H9 (cell line): ENCODE results near the gene CCDC60. TPM values are rescaled to one million over a fixed set of nuclear protein-coding genes. Genes with fewer than 3 reads are reported as not detected.

Experiments
- DNase-seq: peaks from one replicate; pipeline ENCODE4 v3.0.0-alpha.2; 2017
- H2AFZ ChIP-seq: one replicate; pipeline ENCODE4 v1.6.1; 2013; ENCODE audit warnings: mild to moderate bottlenecking, low read length, control low read depth, moderate library complexity
- H2AK5ac ChIP-seq: 2 replicates; pipeline ENCODE4 v1.6.1; 2013; ENCODE audit warnings: low read length, control low read depth, mixed read lengths; ENCODE audit not compliant: insufficient read length
- H2BK120ac ChIP-seq: one replicate; pipeline ENCODE4 v1.6.1; 2013; ENCODE audit warnings: low read depth, mild to moderate bottlenecking, low read length, control low read depth, inconsistent platforms; ENCODE audit not compliant: poor library complexity, severe bottlenecking
- H2BK12ac ChIP-seq: 2 replicates; pipeline ENCODE4 v1.6.1; 2013; ENCODE audit warnings: low read length, control low read depth, mixed read lengths, low read depth; ENCODE audit not compliant: insufficient read length
- H2BK15ac ChIP-seq: 2 replicates; pipeline ENCODE4 v1.6.1; 2013; ENCODE audit warnings: low read depth, low read length, control low read depth
- H2BK20ac ChIP-seq: one replicate; pipeline ENCODE4 v1.6.1; 2013; ENCODE audit warnings: low read depth, mild to moderate bottlenecking, low read length, control low read depth, inconsistent platforms; ENCODE audit not compliant: poor library complexity, severe bottlenecking
- H2BK5ac ChIP-seq: 2 replicates; pipeline ENCODE4 v1.6.1; 2013; ENCODE audit warnings: low read length, control low read depth, mixed read lengths; ENCODE audit not compliant: insufficient read length
- H3K14ac ChIP-seq: 2 replicates; pipeline ENCODE4 v1.6.1; 2013; ENCODE audit warnings: low read length, control low read depth; ENCODE audit not compliant: insufficient read depth
- H3K18ac ChIP-seq: 2 replicates; pipeline ENCODE4 v1.6.1; 2013; ENCODE audit warnings: low read depth, mild to moderate bottlenecking, mixed read lengths, low read length, control low read depth; ENCODE audit not compliant: insufficient read length
- H3K23ac ChIP-seq: 2 replicates; pipeline ENCODE4 v1.6.1; 2013; ENCODE audit warnings: low read length, control low read depth, mixed read lengths, low read depth; ENCODE audit not compliant: insufficient read length
- H3K23me2 ChIP-seq: 2 replicates; pipeline ENCODE4 v1.6.1; 2013; ENCODE audit warnings: low read depth, mild to moderate bottlenecking, mixed read lengths, low read length, control low read depth; ENCODE audit not compliant: insufficient read length, poor library complexity, severe bottlenecking
- H3K27ac ChIP-seq: 2 replicates; pipeline ENCODE4 v1.5.1; 2013; ENCODE audit warnings: low read length, control low read depth, mixed read lengths, low read depth; ENCODE audit not compliant: insufficient read length
- H3K27me3 ChIP-seq: 2 replicates; pipeline ENCODE4 v1.6.1; 2013; ENCODE audit warnings: low read length, control low read depth, inconsistent platforms; ENCODE audit not compliant: insufficient read depth
- H3K4ac ChIP-seq: 2 replicates; pipeline ENCODE4 v1.6.1; 2013; ENCODE audit warnings: low read depth, mild to moderate bottlenecking, control low read depth, inconsistent platforms, low read length, moderate library complexity
- H3K4me1 ChIP-seq: 2 replicates; pipeline ENCODE4 v1.6.1; 2013; ENCODE audit warnings: low read length, control low read depth, inconsistent platforms; ENCODE audit not compliant: insufficient read depth
- H3K4me2 ChIP-seq: 2 replicates; pipeline ENCODE4 v1.6.1; 2013; ENCODE audit warnings: low read length, control low read depth, mixed read lengths; ENCODE audit not compliant: insufficient read length, insufficient read depth
- H3K56ac ChIP-seq: 2 replicates; pipeline ENCODE4 v1.6.1; 2013; ENCODE audit warnings: low read depth, mild to moderate bottlenecking, mixed read lengths, low read length, control low read depth; ENCODE audit not compliant: insufficient read length
- H3K79me1 ChIP-seq: 2 replicates; pipeline ENCODE4 v1.6.1; 2013; ENCODE audit warnings: low read depth, mild to moderate bottlenecking, moderate library complexity, low read length, control low read depth, inconsistent platforms; ENCODE audit not compliant: insufficient read depth, poor library complexity, severe bottlenecking
- H3K79me2 ChIP-seq: 2 replicates; pipeline ENCODE4 v1.6.1; 2013; ENCODE audit warnings: low read length, control low read depth, inconsistent platforms; ENCODE audit not compliant: insufficient read depth
- H3K9ac ChIP-seq: 2 replicates; pipeline ENCODE4 v1.6.1; 2013; ENCODE audit warnings: low read length, control low read depth, mixed read lengths; ENCODE audit not compliant: insufficient read length; ENCODE audit errors: extremely low read depth
- H3K9me3 ChIP-seq: one replicate; pipeline ENCODE4 v1.6.1; 2013; ENCODE audit warnings: low read depth, low read length, inconsistent platforms; ENCODE audit not compliant: control insufficient read depth
- H3T11ph ChIP-seq: one replicate; pipeline ENCODE4 v1.6.1; 2013; ENCODE audit warnings: mild to moderate bottlenecking, low read length, control low read depth, inconsistent platforms
- H4K20me1 ChIP-seq: one replicate; pipeline ENCODE4 v1.6.1; 2013; ENCODE audit not compliant: control insufficient read depth, insufficient read length, insufficient read depth
- H4K5ac ChIP-seq: 2 replicates; pipeline ENCODE4 v1.6.1; 2013; ENCODE audit warnings: low read depth, mild to moderate bottlenecking, mixed read lengths, low read length, control low read depth; ENCODE audit not compliant: insufficient read length
- H4K8ac ChIP-seq: replicated peaks from 2 replicates; pipeline ENCODE4 v1.6.1; 2013; ENCODE audit warnings: low read length, control low read depth, mixed read lengths, low read depth; ENCODE audit not compliant: insufficient read length
- H4K91ac ChIP-seq: 2 replicates; pipeline ENCODE4 v1.6.1; 2013; ENCODE audit warnings: low read depth, mild to moderate bottlenecking, moderate library complexity, mixed read lengths, low read length, control low read depth; ENCODE audit not compliant: insufficient read length
- H3K27ac Mint-ChIP-seq, 3 experiments: 2 replicates in 2 of 3; 3 replicates in 1 of 3; pipeline ENCODE4 v1.8.0; 2020 to 2021; ENCODE audit warnings: mixed read lengths in 3 of 3, mild to moderate bottlenecking in 1 of 3, moderate library complexity in 1 of 3
- H3K27me3 Mint-ChIP-seq: 2 replicates; pipeline ENCODE4 v1.8.0; 2021; ENCODE audit warnings: low read depth, mild to moderate bottlenecking, moderate library complexity, mixed read lengths
- H3K36me3 Mint-ChIP-seq, 3 experiments: 2 replicates in 2 of 3; 3 replicates in 1 of 3; pipeline ENCODE4 v1.8.0; 2020 to 2021; ENCODE audit warnings: low read depth in 3 of 3, mixed read lengths in 3 of 3; ENCODE audit not compliant: insufficient read depth in 1 of 3
- H3K4me1 Mint-ChIP-seq, 2 experiments: 2 replicates each; pipeline ENCODE4 v1.8.0; 2020; ENCODE audit warnings: mixed read lengths in 2 of 2
- H3K4me3 Mint-ChIP-seq, 2 experiments: 2 replicates in 1 of 2; 3 replicates in 1 of 2; pipeline ENCODE4 v1.8.0; 2020 to 2021; ENCODE audit warnings: mild to moderate bottlenecking in 2 of 2, mixed read lengths in 2 of 2, moderate library complexity in 1 of 2
- H3K9me3 Mint-ChIP-seq, 2 experiments: 2 replicates in 1 of 2; 3 replicates in 1 of 2; pipeline ENCODE4 v1.8.0; 2020; ENCODE audit warnings: mild to moderate bottlenecking in 2 of 2, mixed read lengths in 2 of 2, moderate library complexity in 1 of 2
- WGBS: extraction: QIAGEN DNeasy Blood & Tissue Kit; methylation state at CpG from one replicate; pipeline ENCODE4 v1.1.7; 2013; ENCODE audit warnings: missing lambda C conversion rate, low lambda C conversion rate, mixed read lengths; ENCODE audit not compliant: insufficient read length; ENCODE audit errors: extremely low coverage; 5-methylcytosine and 5-hydroxymethylcytosine counted together
- total RNA-seq: library from RNA; stranded (reverse); gene quantifications from 2 replicates; pipeline ENCODE4 v1.2.1, GENCODE V29; 2021
- TF ChIP-seq, protein P1 (sequence below): fragments of 200-600 bp; sonication (generic); conservative IDR thresholded peaks from 3 replicates; pipeline ENCODE4 v1.8.0; 2021; ENCODE audit warnings: antibody characterized with exemption, mild to moderate bottlenecking

CCDC60 gene
- total RNA-seq, 1 experiment from 2014 or later, result 0.44 TPM

DNA sequence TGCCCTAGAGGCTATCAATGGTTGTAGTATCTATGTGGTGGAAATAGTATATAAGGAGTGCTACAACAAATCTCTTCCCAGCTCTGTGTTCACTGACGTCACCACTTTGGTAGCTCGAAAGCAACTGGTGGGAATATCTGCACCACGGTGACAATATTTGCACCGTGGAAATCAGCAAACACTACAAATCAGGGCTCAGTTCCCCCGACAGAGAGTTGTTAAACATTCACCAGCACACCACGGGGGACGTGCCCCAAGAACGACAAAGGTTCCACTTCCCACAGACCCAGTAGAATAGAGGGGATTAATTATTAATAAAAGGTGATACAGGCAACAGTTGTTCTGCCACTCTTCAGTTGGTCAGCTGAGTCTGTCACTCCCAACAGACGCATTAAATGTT lies 98.4 kb downstream of the CCDC60 start:
- H4K91ac ChIP-seq, result no peak overlapping the region
- H3K56ac ChIP-seq, result no peak overlapping the region
- DNase-seq, result no peak
- H2BK5ac ChIP-seq, result no peak overlapping the region
- H2BK120ac ChIP-seq, result no peak overlapping the region
- TF ChIP-seq, protein P1, sequence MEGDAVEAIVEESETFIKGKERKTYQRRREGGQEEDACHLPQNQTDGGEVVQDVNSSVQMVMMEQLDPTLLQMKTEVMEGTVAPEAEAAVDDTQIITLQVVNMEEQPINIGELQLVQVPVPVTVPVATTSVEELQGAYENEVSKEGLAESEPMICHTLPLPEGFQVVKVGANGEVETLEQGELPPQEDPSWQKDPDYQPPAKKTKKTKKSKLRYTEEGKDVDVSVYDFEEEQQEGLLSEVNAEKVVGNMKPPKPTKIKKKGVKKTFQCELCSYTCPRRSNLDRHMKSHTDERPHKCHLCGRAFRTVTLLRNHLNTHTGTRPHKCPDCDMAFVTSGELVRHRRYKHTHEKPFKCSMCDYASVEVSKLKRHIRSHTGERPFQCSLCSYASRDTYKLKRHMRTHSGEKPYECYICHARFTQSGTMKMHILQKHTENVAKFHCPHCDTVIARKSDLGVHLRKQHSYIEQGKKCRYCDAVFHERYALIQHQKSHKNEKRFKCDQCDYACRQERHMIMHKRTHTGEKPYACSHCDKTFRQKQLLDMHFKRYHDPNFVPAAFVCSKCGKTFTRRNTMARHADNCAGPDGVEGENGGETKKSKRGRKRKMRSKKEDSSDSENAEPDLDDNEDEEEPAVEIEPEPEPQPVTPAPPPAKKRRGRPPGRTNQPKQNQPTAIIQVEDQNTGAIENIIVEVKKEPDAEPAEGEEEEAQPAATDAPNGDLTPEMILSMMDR, result no peak
- Mint-ChIP-seq H3K27ac (no peak overlapping the region), H3K27me3 (peaks cover 24% of the 10 kb centered on the region), H3K9me3 (peaks cover 0 to 7% of the 10 kb centered on the region in 2 experiments; a peak in 2 of 5 replicates), H3K36me3 (0 out of 7 replicates have a peak, but pooled peaks cover 0 to 5% (median 0%) of the 10 kb centered on the region in 3 experiments), H3K4me3 (no peak overlapping the region), H3K4me1 (peaks cover 11 to 18% of the 10 kb centered on the region in 2 experiments)
- no peak overlapping the region for H4K8ac ChIP-seq
- no peak overlapping the region for H3K14ac ChIP-seq
- H3K27me3 ChIP-seq, result no peaks in the 10 kb centered on the region
- no peak overlapping the region for H3K4ac ChIP-seq
- no peak overlapping the region for H2AFZ ChIP-seq
- H2BK15ac ChIP-seq, result no peak overlapping the region
- H4K20me1 ChIP-seq, result no peaks in the 10 kb centered on the region
- H3K9me3 ChIP-seq, result no peaks in the 10 kb centered on the region
- no peak overlapping the region for H3K18ac ChIP-seq
- H2BK20ac ChIP-seq, result no peak overlapping the region
- H4K5ac ChIP-seq, result no peak overlapping the region
- H3K4me1 ChIP-seq, result no peaks in the 10 kb centered on the region
- no peak overlapping the region for H3K27ac ChIP-seq
- H3K4me2 ChIP-seq, result no peak overlapping the region
- no peak overlapping the region for H3T11ph ChIP-seq
- H3K9ac ChIP-seq, result no peak overlapping the region
- H3K79me1 ChIP-seq, result no peaks in the 10 kb centered on the region
- no peak overlapping the region for H3K23ac ChIP-seq
- no CpG with 5 or more reads among the region's 9 CpGs for WGBS
- no peaks in the 10 kb centered on the region for H3K23me2 ChIP-seq
- H2AK5ac ChIP-seq, result no peak overlapping the region
- no peak overlapping the region for H2BK12ac ChIP-seq
- no peaks in the 10 kb centered on the region for H3K79me2 ChIP-seq
